NCI-H748 (cell line): ENCODE data around the gene SRGAP1.
"Not testable (repeated sequence)": the region's sequence is repeated elsewhere in the genome, so short reads cannot be mapped to it uniquely, and the experiment has no call there.

Experiments used
- DNase-seq: peaks from one replicate; lab custom pipeline; 2025; ENCODE audit not compliant: unreplicated experiment; lab: John Stamatoyannopoulos, UW

SRGAP1 gene

GRCh38 chr12:63999853-64000252, 155.4 kb downstream of the SRGAP1 start:
- DNase-seq: no peak

GRCh38 chr12:64001439-64001838, 156.9 kb downstream of the SRGAP1 start:
- no peak for DNase-seq

- no peak for DNase-seq
Observed at GRCh38 chr12:64004641-64005040, 160.1 kb downstream of the SRGAP1 start.

- DNase-seq: no peak
Observed at GRCh38 chr12:64006211-64006825, 161.8 kb downstream of the SRGAP1 start.

GRCh38 chr12:64007853-64008252, 163.4 kb downstream of the SRGAP1 start:
- no peak for DNase-seq

GRCh38 chr12:64008596-64008995, 164.1 kb downstream of the SRGAP1 start:
- no peak for DNase-seq

GRCh38 chr12:64009321-64010068, 165.0 kb downstream of the SRGAP1 start:
- no peak for DNase-seq

GRCh38 chr12:64010069-64010686, 165.7 kb downstream of the SRGAP1 start:
- DNase-seq: no peak

- no peak for DNase-seq
Observed at GRCh38 chr12:64016521-64016920, 172.0 kb downstream of the SRGAP1 start.

GRCh38 chr12:64018116-64018515, 173.6 kb downstream of the SRGAP1 start:
- not testable (repeated sequence) for DNase-seq

- DNase-seq: no peak
Observed at GRCh38 chr12:64018524-64018923, 174.0 kb downstream of the SRGAP1 start.

- DNase-seq: no peak
Observed at GRCh38 chr12:64019101-64019500, 174.6 kb downstream of the SRGAP1 start.

- no peak for DNase-seq
Observed at GRCh38 chr12:64019654-64020053, 175.2 kb downstream of the SRGAP1 start.

GRCh38 chr12:64025174-64025958, 180.9 kb downstream of the SRGAP1 start:
- DNase-seq: no peak

GRCh38 chr12:64027311-64027710, 182.8 kb downstream of the SRGAP1 start:
- no peak for DNase-seq

GRCh38 chr12:64028541-64028940, 184.0 kb downstream of the SRGAP1 start:
- DNase-seq: no peak

- DNase-seq: no peak
Observed at GRCh38 chr12:64029013-64029857, 184.7 kb downstream of the SRGAP1 start.

GRCh38 chr12:64030155-64030554, 185.7 kb downstream of the SRGAP1 start:
- DNase-seq: no peak

GRCh38 chr12:64034056-64034455, 189.6 kb downstream of the SRGAP1 start:
- not testable (repeated sequence) for DNase-seq

GRCh38 chr12:64034901-64035576, 190.5 kb downstream of the SRGAP1 start:
- DNase-seq: no peak
